ENCODE results near the gene LFNG. TPM values are rescaled to one million over a fixed set of nuclear protein-coding genes. Genes with fewer than 3 reads are reported as not detected.

Gene LFNG
- total RNA-seq, 1 donor from 2014 or later: 10.6 TPM

DNA sequence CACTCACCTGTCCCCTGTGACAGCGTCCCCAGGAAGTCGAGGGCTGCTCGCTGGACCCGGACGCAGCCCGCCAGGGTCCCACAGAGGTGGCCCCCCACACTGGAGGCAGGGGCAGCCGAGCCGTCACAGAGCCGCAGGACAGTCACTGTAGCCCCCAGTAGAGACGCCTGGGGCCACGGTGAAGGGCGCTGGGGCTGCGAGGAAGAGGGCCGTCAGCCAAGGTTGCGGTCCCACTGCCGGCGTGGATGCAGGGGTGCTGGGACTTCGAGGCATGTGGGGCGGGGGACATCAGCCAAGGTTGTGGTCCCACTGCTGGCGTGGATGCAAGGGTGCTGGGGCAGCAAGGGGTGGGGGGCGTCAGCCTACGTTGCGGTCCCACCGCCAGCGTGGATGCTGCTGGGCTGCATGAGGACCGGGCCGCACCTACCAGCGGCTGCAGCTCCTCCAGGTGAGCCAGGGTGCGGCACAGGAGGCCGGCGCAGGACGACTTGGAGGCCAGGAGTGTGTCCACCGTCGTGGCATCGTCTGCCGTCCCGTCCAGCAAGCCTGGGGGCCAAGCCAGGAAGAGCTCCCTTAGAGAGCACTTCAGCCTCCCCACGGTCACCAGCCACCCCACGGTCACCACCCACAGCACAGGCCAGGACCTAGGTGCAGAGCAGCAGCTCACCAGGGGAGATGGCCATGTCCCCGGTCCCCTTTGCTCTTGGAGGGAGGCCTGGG is 21.9 kb downstream of the LFNG start:
- Mint-ChIP-seq H3K4me1 (ENCODE audit: low read depth) (no peaks in the 10 kb centered on the region), H3K27me3 (no peaks in the 10 kb centered on the region), H3K9me3 (ENCODE audit: low read depth) (no peaks in the 10 kb centered on the region), H3K27ac (no peak overlapping the region), H3K4me3 (ENCODE audit: low read depth) (no peak overlapping the region), H3K36me3 (ENCODE audit: insufficient read depth) (peaks cover 4% of the 10 kb centered on the region)
- DNase-seq (ENCODE audit: low spot score, unreplicated experiment): no peak
- TF ChIP-seq, protein P1, sequence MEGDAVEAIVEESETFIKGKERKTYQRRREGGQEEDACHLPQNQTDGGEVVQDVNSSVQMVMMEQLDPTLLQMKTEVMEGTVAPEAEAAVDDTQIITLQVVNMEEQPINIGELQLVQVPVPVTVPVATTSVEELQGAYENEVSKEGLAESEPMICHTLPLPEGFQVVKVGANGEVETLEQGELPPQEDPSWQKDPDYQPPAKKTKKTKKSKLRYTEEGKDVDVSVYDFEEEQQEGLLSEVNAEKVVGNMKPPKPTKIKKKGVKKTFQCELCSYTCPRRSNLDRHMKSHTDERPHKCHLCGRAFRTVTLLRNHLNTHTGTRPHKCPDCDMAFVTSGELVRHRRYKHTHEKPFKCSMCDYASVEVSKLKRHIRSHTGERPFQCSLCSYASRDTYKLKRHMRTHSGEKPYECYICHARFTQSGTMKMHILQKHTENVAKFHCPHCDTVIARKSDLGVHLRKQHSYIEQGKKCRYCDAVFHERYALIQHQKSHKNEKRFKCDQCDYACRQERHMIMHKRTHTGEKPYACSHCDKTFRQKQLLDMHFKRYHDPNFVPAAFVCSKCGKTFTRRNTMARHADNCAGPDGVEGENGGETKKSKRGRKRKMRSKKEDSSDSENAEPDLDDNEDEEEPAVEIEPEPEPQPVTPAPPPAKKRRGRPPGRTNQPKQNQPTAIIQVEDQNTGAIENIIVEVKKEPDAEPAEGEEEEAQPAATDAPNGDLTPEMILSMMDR (IDR thresholded peaks at IDR 0.05; ENCODE audit: unreplicated experiment): no peak

DNA sequence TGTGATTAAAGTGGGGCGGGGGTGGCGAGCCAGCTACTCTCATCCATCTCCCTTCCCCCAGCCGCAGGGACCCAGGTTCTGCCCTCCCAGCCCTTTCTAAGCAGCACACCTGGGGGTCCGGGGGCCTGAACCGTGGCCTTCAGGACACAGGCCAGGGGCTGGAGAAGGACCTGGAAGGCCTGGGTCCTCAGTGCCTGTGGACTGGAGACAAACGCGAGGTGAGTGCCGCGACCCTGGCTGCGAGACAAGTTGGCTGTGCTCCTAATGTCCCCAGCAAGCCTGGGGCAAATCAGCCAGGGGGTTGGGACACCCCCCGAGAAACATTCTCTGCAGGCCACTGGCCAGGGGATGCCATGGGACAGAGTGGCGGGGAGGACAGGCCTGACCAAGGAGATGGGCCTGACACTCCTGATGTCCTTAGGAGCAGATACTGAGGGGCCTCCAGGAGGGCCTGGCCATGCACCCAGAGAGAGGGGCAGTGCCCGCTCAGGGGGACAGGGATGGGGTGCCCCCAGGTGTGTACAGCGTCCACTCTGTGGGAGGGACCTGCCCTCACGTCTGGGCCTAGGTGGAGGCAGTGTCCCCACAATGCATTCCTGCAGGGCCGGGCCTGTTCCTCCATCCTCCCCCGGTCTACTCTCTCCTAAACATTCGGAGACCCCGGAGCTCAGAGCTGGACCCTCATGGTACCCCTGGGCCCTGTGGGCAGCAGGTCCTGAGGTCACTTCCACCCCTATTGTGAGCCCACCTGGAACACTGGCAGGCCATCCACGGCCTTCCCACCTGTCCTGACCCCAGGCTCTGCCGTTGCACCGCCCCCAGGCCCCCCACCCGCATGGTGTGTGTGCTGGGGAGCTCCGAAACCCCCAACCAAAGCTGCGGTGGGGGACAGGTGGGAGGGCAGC is 22.7 kb downstream of the LFNG start:
- Mint-ChIP-seq H3K9me3 (ENCODE audit: low read depth) (no peaks in the 10 kb centered on the region), H3K4me1 (ENCODE audit: low read depth) (no peaks in the 10 kb centered on the region), H3K27me3 (no peaks in the 10 kb centered on the region), H3K4me3 (ENCODE audit: low read depth) (no peak overlapping the region), H3K27ac (no peak overlapping the region), H3K36me3 (ENCODE audit: insufficient read depth) (peaks cover 8% of the 10 kb centered on the region)
- no peak for DNase-seq (ENCODE audit: low spot score, unreplicated experiment)
- TF ChIP-seq, protein P1 (IDR thresholded peaks at IDR 0.05; ENCODE audit: unreplicated experiment): no peak

DNA sequence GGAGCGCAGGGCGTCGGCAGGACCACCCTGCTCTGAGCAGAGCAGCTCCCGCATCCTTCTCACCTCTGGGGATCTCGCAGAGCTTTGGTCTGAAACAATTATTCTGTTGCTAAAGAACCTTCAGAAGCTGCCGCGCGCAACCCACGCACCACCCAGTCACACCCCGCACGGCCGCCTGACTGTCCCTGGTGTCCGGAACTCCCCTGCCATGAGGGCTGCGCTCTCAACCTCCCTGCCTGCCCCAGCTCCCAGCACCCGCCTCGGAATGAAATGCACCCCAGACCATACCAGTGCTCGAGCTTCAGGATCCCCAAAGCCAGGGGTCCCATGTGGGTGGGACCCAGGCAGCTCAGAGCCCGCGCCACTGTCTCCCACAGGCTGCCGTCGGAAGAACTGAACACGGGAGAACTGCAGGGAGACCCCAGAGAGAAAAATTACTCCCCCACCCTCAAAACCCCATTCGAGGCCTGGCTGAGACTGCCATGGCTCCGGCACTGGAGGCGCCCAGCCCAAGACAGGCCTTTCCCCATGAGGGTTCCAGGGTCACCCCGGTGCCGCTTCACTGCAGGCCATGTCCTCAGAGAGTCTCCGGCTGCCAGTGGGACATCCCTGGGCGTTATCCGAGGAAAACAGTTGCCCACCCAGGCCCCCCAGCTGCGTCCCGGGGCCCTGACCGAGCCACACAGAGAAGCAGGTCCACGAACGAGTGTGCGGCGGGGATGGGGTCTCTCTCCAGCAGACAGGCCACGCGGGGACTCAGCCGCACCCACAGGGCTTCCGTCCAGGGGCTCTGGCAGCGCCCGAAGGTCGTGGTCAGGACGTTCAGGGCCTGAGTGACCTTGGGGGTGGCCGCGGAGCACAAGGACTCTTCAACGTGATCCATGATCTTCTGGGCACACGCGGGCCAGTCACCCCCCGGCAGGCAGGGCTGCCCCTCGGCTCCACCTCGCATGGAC is 23.6 kb downstream of the LFNG start:
- no peaks in the 10 kb centered on the region for H3K27me3 Mint-ChIP-seq
- H3K4me3 Mint-ChIP-seq (ENCODE audit: low read depth): no peak overlapping the region
- no peak for DNase-seq (ENCODE audit: low spot score, unreplicated experiment)
- peaks cover 12% of the 10 kb centered on the region for H3K36me3 Mint-ChIP-seq (ENCODE audit: insufficient read depth)
- no peaks in the 10 kb centered on the region for H3K9me3 Mint-ChIP-seq (ENCODE audit: low read depth)
- TF ChIP-seq, protein P1 (IDR thresholded peaks at IDR 0.05; ENCODE audit: unreplicated experiment): no peak
- H3K27ac Mint-ChIP-seq: peak overlapping the region; percentile 71
- no peaks in the 10 kb centered on the region for H3K4me1 Mint-ChIP-seq (ENCODE audit: low read depth)

DNA sequence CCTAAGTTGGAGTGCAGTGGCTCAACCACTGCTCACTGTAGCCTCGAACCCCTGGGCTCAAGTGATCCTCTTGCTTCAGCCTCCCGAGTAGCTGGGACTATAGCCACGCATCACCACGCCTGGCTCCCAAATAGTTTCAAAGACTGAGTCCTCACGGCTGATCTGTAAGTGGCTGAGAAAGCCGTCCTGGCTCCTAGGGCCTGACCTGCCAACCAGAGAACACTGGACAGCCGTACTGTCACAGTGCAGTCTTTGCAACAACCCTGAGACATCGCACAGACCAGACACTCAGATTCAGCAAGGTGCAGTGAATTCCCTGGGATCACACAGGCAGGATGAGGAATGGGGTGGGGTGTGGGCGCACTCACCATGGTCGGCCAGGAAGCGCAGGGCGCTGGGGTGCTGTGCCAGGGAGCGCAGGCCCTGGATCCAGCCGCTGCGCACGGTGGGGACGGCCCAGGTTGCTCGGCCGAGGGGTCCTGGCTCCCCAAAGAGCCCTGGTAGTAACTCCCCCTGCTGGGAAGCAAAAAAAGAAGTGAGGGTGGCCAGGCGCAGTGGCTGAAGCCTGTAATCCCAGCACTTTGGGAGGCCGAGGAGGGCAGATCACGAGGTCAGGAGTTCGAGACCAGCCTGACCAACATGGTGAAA is 25.1 kb downstream of the LFNG start:
- H3K27me3 Mint-ChIP-seq: no peaks in the 10 kb centered on the region
- H3K9me3 Mint-ChIP-seq (ENCODE audit: low read depth): no peaks in the 10 kb centered on the region
- no peak overlapping the region for H3K4me3 Mint-ChIP-seq (ENCODE audit: low read depth)
- TF ChIP-seq, protein P1 (IDR thresholded peaks at IDR 0.05; ENCODE audit: unreplicated experiment): no peak
- H3K4me1 Mint-ChIP-seq (ENCODE audit: low read depth): no peaks in the 10 kb centered on the region
- peaks cover 17% of the 10 kb centered on the region for H3K36me3 Mint-ChIP-seq (ENCODE audit: insufficient read depth)
- no peak overlapping the region for H3K27ac Mint-ChIP-seq
- no peak for DNase-seq (ENCODE audit: low spot score, unreplicated experiment)
